Mucosa of stomach (tissue), 1 donor: Measurements from ENCODE around the gene MARS1.

Source experiments
- H3K27me3 ChIP-seq: one replicate; pipeline ENCODE4 v1.7.0; 2013; ENCODE audit warnings: mild to moderate bottlenecking, low read length; ENCODE audit not compliant: control insufficient read depth, insufficient read depth
- H3K36me3 ChIP-seq: one replicate; pipeline ENCODE4 v1.7.0; 2013; ENCODE audit warnings: low read length; ENCODE audit not compliant: control insufficient read depth, insufficient read depth
- H3K4me1 ChIP-seq: one replicate; pipeline ENCODE4 v1.7.0; 2013; ENCODE audit warnings: mild to moderate bottlenecking, low read length; ENCODE audit not compliant: control insufficient read depth, insufficient read depth
- H3K4me3 ChIP-seq: one replicate; pipeline ENCODE4 v1.7.0; 2013; ENCODE audit warnings: low read length
- H3K9ac ChIP-seq: one replicate; pipeline ENCODE4 v1.7.0; 2013; ENCODE audit warnings: mild to moderate bottlenecking, low read length, moderate library complexity
- H3K9me3 ChIP-seq: one replicate; pipeline ENCODE4 v1.7.0; 2013; ENCODE audit warnings: mild to moderate bottlenecking, low read length, moderate library complexity; ENCODE audit not compliant: control insufficient read depth
- donor health status: Pancreatic carcinoma.

MARS1 gene

GRCh38 chr12:57460468-57460784 lies 27.4 kb upstream of the MARS1 start:
- Histone ChIP-seq H3K9ac (no peak overlapping the region), H3K36me3 (no peaks in the 10 kb centered on the region), H3K27me3 (peaks cover 38% of the 10 kb centered on the region), H3K9me3 (no peaks in the 10 kb centered on the region), H3K4me3 (no peak overlapping the region), H3K4me1 (peaks cover 27% of the 10 kb centered on the region)

- Histone ChIP-seq H3K9me3 (no peaks in the 10 kb centered on the region), H3K4me1 (peaks cover 26% of the 10 kb centered on the region), H3K36me3 (no peaks in the 10 kb centered on the region), H3K4me3 (peak overlapping the region; percentile 19), H3K9ac (peak overlapping the region; percentile 25), H3K27me3 (peaks cover 37% of the 10 kb centered on the region)
Observed at GRCh38 chr12:57460841-57461275, 27.0 kb upstream of the MARS1 start.

GRCh38 chr12:57461276-57461916 lies 26.5 kb upstream of the MARS1 start:
- peak overlapping the region; percentile 65 for H3K9ac ChIP-seq
- no peaks in the 10 kb centered on the region for H3K36me3 ChIP-seq
- H3K9me3 ChIP-seq, result no peaks in the 10 kb centered on the region
- peaks cover 22% of the 10 kb centered on the region for H3K4me1 ChIP-seq
- H3K4me3 ChIP-seq, result peak overlapping the region; percentile 50
- peaks cover 34% of the 10 kb centered on the region for H3K27me3 ChIP-seq

- H3K4me3 ChIP-seq, result peak overlapping the region; percentile 50
- peak overlapping the region; percentile 65 for H3K9ac ChIP-seq
- peaks cover 31% of the 10 kb centered on the region for H3K27me3 ChIP-seq
- no peaks in the 10 kb centered on the region for H3K9me3 ChIP-seq
- H3K36me3 ChIP-seq, result no peaks in the 10 kb centered on the region
- H3K4me1 ChIP-seq, result peaks cover 22% of the 10 kb centered on the region
Observed at GRCh38 chr12:57461917-57462250, 26.0 kb upstream of the MARS1 start.

- Histone ChIP-seq H3K9me3 (no peaks in the 10 kb centered on the region), H3K4me3 (peak overlapping the region; percentile 50), H3K27me3 (peaks cover 36% of the 10 kb centered on the region), H3K36me3 (no peaks in the 10 kb centered on the region), H3K9ac (peak overlapping the region; percentile 65), H3K4me1 (peaks cover 22% of the 10 kb centered on the region)
Observed at GRCh38 chr12:57462251-57462911, 25.5 kb upstream of the MARS1 start.

- peak overlapping the region; percentile 9 for H3K4me3 ChIP-seq
- no peaks in the 10 kb centered on the region for H3K36me3 ChIP-seq
- no peak overlapping the region for H3K9ac ChIP-seq
- H3K9me3 ChIP-seq, result no peaks in the 10 kb centered on the region
- H3K27me3 ChIP-seq, result peaks cover 39% of the 10 kb centered on the region
- peaks cover 22% of the 10 kb centered on the region for H3K4me1 ChIP-seq
Observed at GRCh38 chr12:57462912-57463253, 25.0 kb upstream of the MARS1 start.

- peaks cover 11% of the 10 kb centered on the region for H3K4me1 ChIP-seq
- H3K4me3 ChIP-seq, result no peak overlapping the region
- no peaks in the 10 kb centered on the region for H3K9me3 ChIP-seq
- peaks cover 44% of the 10 kb centered on the region for H3K27me3 ChIP-seq
- H3K36me3 ChIP-seq, result no peaks in the 10 kb centered on the region
- no peak overlapping the region for H3K9ac ChIP-seq
Observed at GRCh38 chr12:57464569-57464968, 23.3 kb upstream of the MARS1 start.

GRCh38 chr12:57465030-57465746 lies 22.7 kb upstream of the MARS1 start:
- H3K4me3 ChIP-seq, result no peak overlapping the region

GRCh38 chr12:57465747-57466505 lies 21.9 kb upstream of the MARS1 start:
- Histone ChIP-seq H3K27me3 (peaks cover 35% of the 10 kb centered on the region), H3K4me1 (peaks cover 13% of the 10 kb centered on the region), H3K9me3 (no peaks in the 10 kb centered on the region), H3K4me3 (no peak overlapping the region), H3K9ac (no peak overlapping the region), H3K36me3 (no peaks in the 10 kb centered on the region)

More at GRCh38 chr12:57465030-57465746, 22.7 kb upstream of the MARS1 start:
- H3K9me3 ChIP-seq, result no peaks in the 10 kb centered on the region
- peaks cover 42% of the 10 kb centered on the region for H3K27me3 ChIP-seq
- no peaks in the 10 kb centered on the region for H3K36me3 ChIP-seq
- H3K4me1 ChIP-seq, result peaks cover 11% of the 10 kb centered on the region
- H3K9ac ChIP-seq, result no peak overlapping the region

- Histone ChIP-seq H3K9me3 (no peaks in the 10 kb centered on the region), H3K9ac (no peak overlapping the region), H3K27me3 (peaks cover 34% of the 10 kb centered on the region), H3K4me3 (no peak overlapping the region), H3K36me3 (no peaks in the 10 kb centered on the region), H3K4me1 (peaks cover 17% of the 10 kb centered on the region)
Observed at GRCh38 chr12:57467212-57467874, 20.5 kb upstream of the MARS1 start.

GRCh38 chr12:57467915-57468314 lies 20.0 kb upstream of the MARS1 start:
- Histone ChIP-seq H3K4me3 (no peak overlapping the region), H3K36me3 (no peaks in the 10 kb centered on the region), H3K9ac (no peak overlapping the region), H3K4me1 (peaks cover 11% of the 10 kb centered on the region), H3K27me3 (peaks cover 38% of the 10 kb centered on the region), H3K9me3 (no peaks in the 10 kb centered on the region)
